SK-N-SH (cell line): ENCODE measurements around the gene DNMT3A. TPM values are rescaled to one million over a fixed set of nuclear protein-coding genes. Genes with fewer than 3 reads are reported as not detected.
A peak's percentile ranks its signal among the peaks of the same experiment; 100 is the strongest.

Source experiments
- CTCF ChIA-PET: fragments of 300-600, 350-600 bp; formaldehyde crosslinking; extraction: SDS; loops from one replicate; lab custom pipeline; 2021; lab: Yijun Ruan, JAX
- POLR2A ChIA-PET: fragments of 350-600 bp; sonication (Branson Sonifier 250); formaldehyde crosslinking; extraction: SDS; loops from one replicate; lab custom pipeline; 2020; ENCODE audit warnings: antibody characterized with exemption, inconsistent platforms; lab: Yijun Ruan, JAX
- DNase-seq: peaks from one replicate; pipeline ENCODE4 v3.0.0; 2012
- H2AFZ ChIP-seq: fragments of 200-600 bp; sonication (generic); 2 replicates; pipeline ENCODE4 v1.8.1; 2016; ENCODE audit warnings: antibody characterized with exemption, mild to moderate bottlenecking, low read depth
- H3F3A ChIP-seq: fragments of 200-600 bp; sonication (generic); replicated peaks from 2 replicates; pipeline ENCODE3; 2016; ENCODE audit warnings: antibody characterized with exemption, mild to moderate bottlenecking; ENCODE audit not compliant: insufficient read depth
- H3K27ac ChIP-seq, 2 experiments: fragments of 200-500 bp in 1 of 2; fragments of 200-600 bp in 1 of 2; sonication (Bioruptor generic) in 1 of 2; sonication (generic), shearing (Covaris generic) in 1 of 2; 2 replicates each; pipeline versions ENCODE4 v1.5.1 to v1.6.1; 2014 to 2016; ENCODE audit warnings: low read depth in 2 of 2, inconsistent platforms in 1 of 2, low read length in 1 of 2, mild to moderate bottlenecking in 1 of 2, mixed read lengths in 1 of 2
- H3K27me3 ChIP-seq: fragments of 200-600 bp; sonication (generic), shearing (Covaris generic); 2 replicates; pipeline ENCODE4 v1.6.1; 2016; ENCODE audit warnings: mixed run types; ENCODE audit not compliant: insufficient read depth
- H3K36me3 ChIP-seq, 2 experiments: fragments of 200-500 bp in 1 of 2; fragments of 200-600 bp in 1 of 2; sonication (Bioruptor generic) in 1 of 2; sonication (generic) in 1 of 2; replicated peaks in 1 of 2; 2 replicates each; pipeline versions ENCODE3 to v1.5.1; 2014 to 2016; ENCODE audit warnings: low read length in 1 of 2, mild to moderate bottlenecking in 1 of 2; ENCODE audit not compliant: insufficient read depth in 2 of 2, control insufficient read depth in 1 of 2
- H3K4me1 ChIP-seq, 2 experiments: fragments of 200-500 bp in 1 of 2; fragments of 200-600 bp in 1 of 2; sonication (Bioruptor generic) in 1 of 2; sonication (generic), shearing (Covaris generic) in 1 of 2; 2 replicates each; pipeline versions ENCODE4 v1.5.1 to v1.6.1; 2014 to 2016; ENCODE audit warnings: low read depth in 1 of 2, low read length in 1 of 2, mixed run types in 1 of 2; ENCODE audit not compliant: insufficient read depth in 2 of 2, control insufficient read depth in 1 of 2
- H3K4me2 ChIP-seq: fragments of 200-600 bp; sonication (generic), shearing (Covaris generic); 2 replicates; pipeline ENCODE4 v1.6.1; 2017; ENCODE audit warnings: mixed run types
- H3K4me3 ChIP-seq, 2 experiments: fragments of 200-500 bp in 1 of 2; fragments of 200-600 bp in 1 of 2; sonication (Bioruptor generic) in 1 of 2; sonication (generic), shearing (Covaris generic) in 1 of 2; 2 replicates each; pipeline versions ENCODE4 v1.5.1 to v1.8.1; 2014 to 2016; ENCODE audit warnings: low read depth in 2 of 2, inconsistent platforms in 1 of 2, low read length in 1 of 2, mild to moderate bottlenecking in 1 of 2, mixed read lengths in 1 of 2, moderate library complexity in 1 of 2
- H3K79me2 ChIP-seq: fragments of 200-600 bp; sonication (generic); 2 replicates; pipeline ENCODE4 v1.8.1; 2017; ENCODE audit warnings: mild to moderate bottlenecking; ENCODE audit not compliant: insufficient read depth
- H3K9ac ChIP-seq: fragments of 200-600 bp; sonication (generic); 2 replicates; pipeline ENCODE4 v1.6.1; 2017; ENCODE audit warnings: mixed run types
- H3K9me2 ChIP-seq: fragments of 200-600 bp; sonication (generic); 2 replicates; pipeline ENCODE4 v1.6.1; 2017; ENCODE audit warnings: mixed run types
- H3K9me3 ChIP-seq: fragments of 200-600 bp; sonication (generic); 2 replicates; pipeline ENCODE4 v1.6.1; 2017; ENCODE audit warnings: mixed run types, mild to moderate bottlenecking, moderate library complexity
- H4K20me1 ChIP-seq: fragments of 200-600 bp; sonication (generic); 2 replicates; pipeline ENCODE4 v1.6.1; 2017; ENCODE audit warnings: mild to moderate bottlenecking, mixed run types; ENCODE audit not compliant: insufficient read depth
- CHD2 ChIP-seq: fragments of 150-350 bp; IDR thresholded peaks from 2 replicates; pipeline ENCODE4 v1.6.1; 2018; ENCODE audit warnings: low read length; ENCODE audit not compliant: partially characterized antibody
- EP300 ChIP-seq, 2 experiments: IDR thresholded peaks; 2 replicates each; pipeline versions ENCODE4 v1.4.0 to v1.6.1; 2012; ENCODE audit warnings: borderline replicate concordance in 1 of 2, low read depth in 1 of 2, low read length in 1 of 2
- EZH2phosphoT487 ChIP-seq: fragments of 200-600 bp; sonication (generic); IDR thresholded peaks from 2 replicates; pipeline ENCODE4 v1.6.1; 2017; ENCODE audit warnings: low read depth, mixed run types, mild to moderate bottlenecking, antibody characterized with exemption, moderate library complexity, borderline replicate concordance
- FOSL2 ChIP-seq: IDR thresholded peaks from 2 replicates; pipeline ENCODE4 v1.4.0; 2012; ENCODE audit warnings: low read depth, mild to moderate bottlenecking, moderate library complexity, borderline replicate concordance
- FOXJ3 ChIP-seq: sonication (generic); formaldehyde crosslinking; IDR thresholded peaks from 2 replicates; pipeline ENCODE4 v1.5.1; 2020; ENCODE audit warnings: mild to moderate bottlenecking, missing genetic modification reagents
- JUND ChIP-seq: IDR thresholded peaks from 2 replicates; pipeline ENCODE4 v1.4.0; 2012
- MXI1 ChIP-seq: IDR thresholded peaks from 2 replicates; pipeline ENCODE4 v1.6.1; 2012; ENCODE audit warnings: mild to moderate bottlenecking, low read depth, low read length, improper control_type of control experiment
- NFIC ChIP-seq: IDR thresholded peaks from 2 replicates; pipeline ENCODE4 v1.4.0; 2012; ENCODE audit warnings: borderline replicate concordance
- RAD21 ChIP-seq: IDR thresholded peaks from 2 replicates; pipeline ENCODE4 v1.6.1; 2012; ENCODE audit warnings: mild to moderate bottlenecking, low read length
- RFX5 ChIP-seq: IDR thresholded peaks from 2 replicates; pipeline ENCODE4 v1.6.1; 2012; ENCODE audit warnings: mild to moderate bottlenecking, improper control_type of control experiment, low read length
- SMC3 ChIP-seq: IDR thresholded peaks from 2 replicates; pipeline ENCODE4 v1.6.1; 2012; ENCODE audit warnings: low read depth, low read length, improper control_type of control experiment
- TAF1 ChIP-seq: IDR thresholded peaks from 2 replicates; pipeline ENCODE4 v1.6.1; 2012; ENCODE audit warnings: low read depth, mild to moderate bottlenecking, low read length, moderate library complexity, borderline replicate concordance
- TCF12 ChIP-seq: IDR thresholded peaks from 2 replicates; pipeline ENCODE4 v1.4.0; 2012
- USF1 ChIP-seq: IDR thresholded peaks from 2 replicates; pipeline ENCODE4 v1.4.0; 2012; ENCODE audit warnings: low read depth, borderline replicate concordance
- USF2 ChIP-seq: fragments of 150-350 bp; IDR thresholded peaks from 2 replicates; pipeline ENCODE4 v1.6.1; 2017; ENCODE audit warnings: antibody characterized with exemption, low read length, low read depth, borderline replicate concordance
- YY1 ChIP-seq: IDR thresholded peaks from 2 replicates; pipeline ENCODE4 v1.4.0; 2012; ENCODE audit warnings: low read depth, mild to moderate bottlenecking
- WGBS: methylation state at CpG from one replicate; pipeline ENCODE4 v1.1.6; 2017; ENCODE audit warnings: low lambda C conversion rate; 5-methylcytosine and 5-hydroxymethylcytosine counted together
- polyA plus RNA-seq, 3 experiments: library from polyadenylated mRNA; depleted of rRNA; stranded (reverse); fragments of >200 nt; gene quantifications; 2 replicates each; pipeline ENCODE4 v1.2.3, GENCODE V29; 2012
- TF ChIP-seq, protein P1 (sequence below): fragments of 200-600 bp; sonication (generic); IDR thresholded peaks from 2 replicates; pipeline ENCODE4 v1.6.1; 2017; ENCODE audit warnings: antibody characterized with exemption, mild to moderate bottlenecking, moderate library complexity

The DNMT3A gene
- polyA plus RNA-seq, 1 of the 3 experiments (the other 2 are of a cell fraction), result 5.6 TPM

- peak; percentile 87 for TF ChIP-seq CHD2
- TF ChIP-seq TCF12, result peak; percentile 59
- TF ChIP-seq TAF1, result no peak
- no peak; the same call in 1 of the 2 replicates for TF ChIP-seq RFX5
- peak; percentile 50; the same call in 1 of the 2 replicates for TF ChIP-seq USF2
- peak; percentile 84 for TF ChIP-seq NFIC
- peak; percentile 47; the same call in 1 of the 2 replicates for TF ChIP-seq MXI1
- no peak for TF ChIP-seq YY1
- peak in 1 of 2 experiments; percentile 91; a peak in 2 of 4 replicates for TF ChIP-seq EP300 (IDR thresholded peaks at IDR 0.05; ENCODE audit: borderline replicate concordance in 1 of 2, low read depth in 1 of 2, low read length in 1 of 2)
- peak; percentile 65; the same call in 1 of the 2 replicates for TF ChIP-seq USF1
- TF ChIP-seq, all 33 proteins: peak for 12
Measured at GRCh38 chr2:25290811-25291495, 50.8 kb downstream of the DNMT3A start (continued).

DNA sequence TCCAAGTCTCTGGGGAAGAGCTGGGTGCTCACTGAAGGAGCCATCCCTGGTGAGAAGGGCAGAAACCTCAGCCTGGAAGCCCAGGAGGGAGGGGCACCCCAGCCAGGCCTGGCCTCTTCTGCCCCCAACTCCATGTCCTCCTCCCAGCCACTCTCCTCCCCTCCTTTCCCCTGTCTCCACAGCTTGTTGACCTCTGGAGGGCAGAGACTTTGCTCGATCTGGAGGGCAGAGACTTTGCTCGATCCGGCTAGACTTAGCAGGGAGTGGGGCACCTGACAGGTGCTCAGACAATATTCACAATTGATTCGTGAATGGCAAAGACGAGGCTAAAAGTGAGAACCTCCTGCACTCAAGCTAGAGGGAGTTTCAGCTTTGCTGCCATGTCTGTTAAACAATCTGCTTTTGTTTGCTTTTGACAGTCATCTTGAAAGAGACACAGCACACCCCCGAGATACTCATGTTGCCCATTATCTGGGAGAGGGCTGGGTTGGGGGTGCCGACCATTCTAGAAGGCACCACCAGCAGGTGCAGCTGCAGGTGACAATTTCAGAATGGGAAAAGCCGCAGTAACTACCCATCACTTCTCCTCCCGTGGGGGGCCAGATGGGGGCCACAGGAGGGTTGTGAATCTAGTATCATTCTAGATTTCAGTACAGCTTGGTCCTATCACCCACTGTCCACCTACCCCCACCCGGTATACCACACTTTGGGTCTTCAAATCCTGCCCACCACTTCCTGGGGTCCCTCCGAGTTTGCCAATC, 54.8 kb downstream of the DNMT3A start:
- WGBS, result 97% methylated on average over 11 of the region's 11 CpGs
- no peak for TF ChIP-seq FOSL2
- TF ChIP-seq JUND, result no peak
- TF ChIP-seq SMC3, result no peak
- TF ChIP-seq RAD21, result no peak
- TF ChIP-seq FOXJ3 (CRISPR knock-in tag), result no peak
- TF ChIP-seq, protein P1, sequence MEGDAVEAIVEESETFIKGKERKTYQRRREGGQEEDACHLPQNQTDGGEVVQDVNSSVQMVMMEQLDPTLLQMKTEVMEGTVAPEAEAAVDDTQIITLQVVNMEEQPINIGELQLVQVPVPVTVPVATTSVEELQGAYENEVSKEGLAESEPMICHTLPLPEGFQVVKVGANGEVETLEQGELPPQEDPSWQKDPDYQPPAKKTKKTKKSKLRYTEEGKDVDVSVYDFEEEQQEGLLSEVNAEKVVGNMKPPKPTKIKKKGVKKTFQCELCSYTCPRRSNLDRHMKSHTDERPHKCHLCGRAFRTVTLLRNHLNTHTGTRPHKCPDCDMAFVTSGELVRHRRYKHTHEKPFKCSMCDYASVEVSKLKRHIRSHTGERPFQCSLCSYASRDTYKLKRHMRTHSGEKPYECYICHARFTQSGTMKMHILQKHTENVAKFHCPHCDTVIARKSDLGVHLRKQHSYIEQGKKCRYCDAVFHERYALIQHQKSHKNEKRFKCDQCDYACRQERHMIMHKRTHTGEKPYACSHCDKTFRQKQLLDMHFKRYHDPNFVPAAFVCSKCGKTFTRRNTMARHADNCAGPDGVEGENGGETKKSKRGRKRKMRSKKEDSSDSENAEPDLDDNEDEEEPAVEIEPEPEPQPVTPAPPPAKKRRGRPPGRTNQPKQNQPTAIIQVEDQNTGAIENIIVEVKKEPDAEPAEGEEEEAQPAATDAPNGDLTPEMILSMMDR, result no peak
- no peak for TF ChIP-seq EZH2phosphoT487
- H3K27ac ChIP-seq, result peak overlapping the region in 1 of 2 experiments; percentile 50; a peak in 1 of 4 replicates
- CTCF ChIA-PET, result interaction anchor here (0.6 to 2.9 kb wide), 7 partner anchors 10 to 549 kb away, joined by 3 to 10 read pairs (median 3); no protein-coding TSS in a partner anchor
- no peaks in the 10 kb centered on the region for H4K20me1 ChIP-seq
- H2AFZ ChIP-seq, result no peak overlapping the region
- POLR2A ChIA-PET, result interaction anchor here (2.6 kb wide), 1 partner anchor 35 kb away, joined by 7 read pairs; no protein-coding TSS in a partner anchor
- no peak overlapping the region for H3K4me3 ChIP-seq
- no peak overlapping the region for H3K9ac ChIP-seq
- no peak for DNase-seq
- peaks cover 21 to 48% of the 10 kb centered on the region in 2 experiments; a peak in 2 of 4 replicates for H3K4me1 ChIP-seq
- H3K36me3 ChIP-seq, result peaks cover 4 to 11% of the 10 kb centered on the region in 2 experiments
- no peaks in the 10 kb centered on the region for H3F3A ChIP-seq
- H3K79me2 ChIP-seq, result no peaks in the 10 kb centered on the region
- H3K9me2 ChIP-seq, result no peaks in the 10 kb centered on the region
- H3K4me2 ChIP-seq, result no peak overlapping the region
- no peaks in the 10 kb centered on the region for H3K27me3 ChIP-seq
- H3K9me3 ChIP-seq, result no peaks in the 10 kb centered on the region
